ENCODE results near the gene CNTN5. TPM values are rescaled to one million over a fixed set of nuclear protein-coding genes. Genes with fewer than 3 reads are reported as not detected.

Gene CNTN5
- total RNA-seq, 4 donors from 2014 or later, result 0.16 TPM; not detected in 3

DNA sequence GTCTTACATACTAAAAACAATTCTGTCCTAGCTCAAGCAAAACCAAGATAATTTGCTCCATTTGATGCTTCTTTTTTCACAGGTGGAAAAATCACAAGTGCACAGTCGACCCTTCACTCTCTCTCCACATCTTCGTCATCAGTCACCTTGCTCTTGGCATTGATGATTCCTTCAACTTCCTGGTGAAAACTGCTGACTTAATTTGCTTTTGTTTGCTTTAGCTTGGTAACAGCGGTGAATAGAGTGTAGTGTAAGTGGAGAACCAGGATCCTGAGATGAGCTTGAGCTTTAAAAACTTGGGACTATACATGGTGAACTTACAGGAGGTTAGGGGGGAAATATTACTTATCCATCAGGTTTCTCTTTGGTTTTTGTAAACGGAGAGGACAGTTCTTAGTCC, 1335.3 kb downstream of the CNTN5 start:
- Histone ChIP-seq H3K27ac (no peak overlapping the region), H3K4me3 (no peak overlapping the region), H3K36me3 (no peaks in the 10 kb centered on the region), H3K27me3 (no peaks in the 10 kb centered on the region), H3K9me3 (no peaks in the 10 kb centered on the region), H3K4me1 (no peaks in the 10 kb centered on the region)
- intact Hi-C loops (cut with DNase I; ENCODE audit: low total_unique reads) (no loop called here), in situ Hi-C loops (cut with MboI; ENCODE audit: low sequenced_read_pairs in 4 of 4) (no loop called here)
- ATAC-seq, result no peak
- DNase-seq, result no peak
- TF ChIP-seq POLR2A (IDR thresholded peaks at IDR 0.05), result no peak
- TF ChIP-seq, protein P1, sequence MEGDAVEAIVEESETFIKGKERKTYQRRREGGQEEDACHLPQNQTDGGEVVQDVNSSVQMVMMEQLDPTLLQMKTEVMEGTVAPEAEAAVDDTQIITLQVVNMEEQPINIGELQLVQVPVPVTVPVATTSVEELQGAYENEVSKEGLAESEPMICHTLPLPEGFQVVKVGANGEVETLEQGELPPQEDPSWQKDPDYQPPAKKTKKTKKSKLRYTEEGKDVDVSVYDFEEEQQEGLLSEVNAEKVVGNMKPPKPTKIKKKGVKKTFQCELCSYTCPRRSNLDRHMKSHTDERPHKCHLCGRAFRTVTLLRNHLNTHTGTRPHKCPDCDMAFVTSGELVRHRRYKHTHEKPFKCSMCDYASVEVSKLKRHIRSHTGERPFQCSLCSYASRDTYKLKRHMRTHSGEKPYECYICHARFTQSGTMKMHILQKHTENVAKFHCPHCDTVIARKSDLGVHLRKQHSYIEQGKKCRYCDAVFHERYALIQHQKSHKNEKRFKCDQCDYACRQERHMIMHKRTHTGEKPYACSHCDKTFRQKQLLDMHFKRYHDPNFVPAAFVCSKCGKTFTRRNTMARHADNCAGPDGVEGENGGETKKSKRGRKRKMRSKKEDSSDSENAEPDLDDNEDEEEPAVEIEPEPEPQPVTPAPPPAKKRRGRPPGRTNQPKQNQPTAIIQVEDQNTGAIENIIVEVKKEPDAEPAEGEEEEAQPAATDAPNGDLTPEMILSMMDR (IDR thresholded peaks at IDR 0.05 in 4 of 5, conservative IDR thresholded peaks at IDR 0.05 in 1 of 5), result no peak

DNA sequence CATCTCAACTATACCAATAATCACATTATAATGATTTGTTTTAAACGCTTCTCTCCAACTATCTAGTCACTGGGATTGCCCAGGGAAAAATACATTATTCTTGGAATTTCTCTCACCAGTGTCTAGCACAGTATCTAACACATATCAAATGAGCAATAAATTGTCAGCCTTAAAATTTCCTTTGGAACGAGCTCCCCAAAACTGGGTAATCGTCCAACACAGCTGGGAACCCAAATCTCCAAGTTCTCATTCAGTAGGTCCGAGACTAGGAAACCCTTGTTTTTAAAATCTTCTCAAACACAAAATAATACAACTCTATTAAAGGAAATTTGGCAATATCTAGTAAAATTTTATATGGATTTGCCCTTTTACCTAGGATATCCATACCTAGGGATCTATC, 1338.5 kb downstream of the CNTN5 start:
- no peak overlapping the region for H3K27ac ChIP-seq
- no peaks in the 10 kb centered on the region for H3K36me3 ChIP-seq
- H3K4me3 ChIP-seq, result no peak overlapping the region
- H3K27me3 ChIP-seq, result no peaks in the 10 kb centered on the region
- no peak for TF ChIP-seq POLR2A (IDR thresholded peaks at IDR 0.05)
- TF ChIP-seq, protein P1 (IDR thresholded peaks at IDR 0.05 in 4 of 5, conservative IDR thresholded peaks at IDR 0.05 in 1 of 5), result no peak
- no peak for DNase-seq
- no peaks in the 10 kb centered on the region for H3K4me1 ChIP-seq
- ATAC-seq, result no peak
- in situ Hi-C loops (cut with MboI; ENCODE audit: low sequenced_read_pairs in 4 of 4) (no loop called here), intact Hi-C loops (cut with DNase I; ENCODE audit: low total_unique reads) (no loop called here)
- no peaks in the 10 kb centered on the region for H3K9me3 ChIP-seq

DNA sequence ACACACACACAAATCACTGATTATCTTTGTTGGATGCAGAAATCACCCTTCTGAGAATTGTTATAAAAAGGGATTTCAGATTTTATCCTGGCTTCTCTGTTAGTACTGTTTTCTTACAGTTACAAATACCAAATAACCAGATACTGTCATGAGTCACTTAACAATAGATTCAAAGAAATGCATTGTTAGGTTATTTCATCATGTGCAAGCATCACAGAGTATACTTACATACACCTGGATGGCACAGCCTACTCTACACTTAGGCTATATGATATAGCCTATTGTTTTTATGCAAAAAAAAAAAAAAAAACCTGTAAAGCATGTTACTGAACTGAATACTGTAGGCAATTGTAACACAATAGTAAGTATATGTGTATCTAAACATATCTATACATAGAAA, 1347.1 kb downstream of the CNTN5 start:
- no peak for ATAC-seq
- intact Hi-C loops (cut with DNase I; ENCODE audit: low total_unique reads) (no loop called here), in situ Hi-C loops (cut with MboI; ENCODE audit: low sequenced_read_pairs in 4 of 4) (no loop called here)
- no peaks in the 10 kb centered on the region for H3K4me1 ChIP-seq
- no peak for DNase-seq
- no peaks in the 10 kb centered on the region for H3K36me3 ChIP-seq
- H3K27me3 ChIP-seq, result no peaks in the 10 kb centered on the region
- TF ChIP-seq, protein P1 (IDR thresholded peaks at IDR 0.05 in 4 of 5, conservative IDR thresholded peaks at IDR 0.05 in 1 of 5), result no peak
- TF ChIP-seq POLR2A (IDR thresholded peaks at IDR 0.05), result no peak
- H3K4me3 ChIP-seq, result no peak overlapping the region
- H3K27ac ChIP-seq, result no peak overlapping the region
- H3K9me3 ChIP-seq, result no peaks in the 10 kb centered on the region

DNA sequence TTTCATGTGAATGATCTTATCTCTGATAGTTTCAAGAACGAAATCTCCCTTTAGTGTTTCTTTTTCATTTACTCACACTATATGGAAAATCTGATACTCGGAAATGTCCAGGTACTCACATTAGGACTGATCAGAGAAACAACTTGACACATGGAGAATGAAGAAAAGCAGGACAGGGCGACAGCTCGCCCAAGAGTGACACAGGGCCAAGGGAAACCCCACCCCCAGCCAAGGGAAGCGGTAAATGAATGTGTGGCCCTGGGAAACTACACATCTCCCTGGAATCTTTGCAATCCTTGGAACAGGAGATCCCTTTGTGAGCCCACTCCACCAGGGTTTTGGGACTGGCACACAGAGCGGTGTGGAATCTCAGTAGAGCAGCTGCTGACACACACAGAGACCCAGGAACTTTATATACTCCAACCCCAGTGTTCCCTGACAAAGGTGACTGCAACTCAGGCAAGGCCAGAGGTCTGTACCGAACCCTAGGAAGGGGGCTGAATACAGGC, 1362.7 kb downstream of the CNTN5 start:
- TF ChIP-seq POLR2A (IDR thresholded peaks at IDR 0.05), result no peak
- TF ChIP-seq, protein P1 (IDR thresholded peaks at IDR 0.05 in 4 of 5, conservative IDR thresholded peaks at IDR 0.05 in 1 of 5), result no peak
- intact Hi-C loops (cut with DNase I; ENCODE audit: low total_unique reads), result no loop called here
- ATAC-seq, result no peak
- Histone ChIP-seq H3K36me3 (no peaks in the 10 kb centered on the region), H3K27me3 (no peaks in the 10 kb centered on the region), H3K27ac (no peak overlapping the region), H3K4me3 (no peak overlapping the region), H3K9me3 (no peaks in the 10 kb centered on the region), H3K4me1 (no peaks in the 10 kb centered on the region)
- DNase-seq, result no peak
- in situ Hi-C loops (cut with MboI; ENCODE audit: low sequenced_read_pairs in 4 of 4), result no loop called here

DNA sequence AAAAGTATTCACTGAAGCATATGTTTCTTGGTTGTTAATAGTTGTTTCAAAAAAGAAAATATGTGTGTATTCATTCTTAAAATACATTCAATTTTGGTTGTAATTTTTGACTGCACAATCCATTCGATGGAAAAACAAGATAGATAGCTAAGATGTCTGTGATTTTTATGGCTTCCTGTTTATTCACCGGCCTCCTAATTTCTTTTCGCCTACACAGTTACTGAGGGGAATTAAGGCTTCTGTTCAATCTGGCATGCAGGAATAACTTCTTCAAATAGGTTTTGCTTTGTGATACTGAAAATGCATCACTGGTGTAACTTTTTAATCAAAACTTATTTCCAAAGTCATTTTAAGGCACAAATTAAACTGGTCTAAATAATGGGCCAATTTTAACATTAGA, 1375.5 kb downstream of the CNTN5 start:
- in situ Hi-C loops (cut with MboI; ENCODE audit: low sequenced_read_pairs in 4 of 4), result no loop called here
- intact Hi-C loops (cut with DNase I; ENCODE audit: low total_unique reads), result no loop called here
- Histone ChIP-seq H3K4me1 (no peaks in the 10 kb centered on the region), H3K27me3 (no peaks in the 10 kb centered on the region), H3K9me3 (no peaks in the 10 kb centered on the region), H3K27ac (no peak overlapping the region), H3K36me3 (no peaks in the 10 kb centered on the region), H3K4me3 (no peak overlapping the region)
- ATAC-seq, result no peak
- TF ChIP-seq POLR2A (IDR thresholded peaks at IDR 0.05), result no peak
- TF ChIP-seq, protein P1 (IDR thresholded peaks at IDR 0.05 in 4 of 5, conservative IDR thresholded peaks at IDR 0.05 in 1 of 5), result no peak
- no peak for DNase-seq

Data from gastrocnemius medialis (tissue), 4 donors.